ENCODE measurements around the gene AFP. TPM values are rescaled to one million over a fixed set of nuclear protein-coding genes. Genes with fewer than 3 reads are reported as not detected.
"Not testable (repeated sequence)": the region's sequence is repeated elsewhere in the genome, so short reads cannot be mapped to it uniquely, and the experiment has no call there.

The AFP gene
- total RNA-seq, result not detected

GRCh38 chr4:73435984-73436383, at the start of gene AFP:
Gene AFP (plus strand): TSS chr4:73436221. CDS start chr4:73436263, 42 bp downstream.
- no peak within 1 kb of the TSS for H3K4me3 ChIP-seq (ENCODE audit: low read depth, poor library complexity, severe bottlenecking)
- 75 to 81% methylated on average over 1 of the region's 1 CpG for WGBS, 2 donors
- TF ChIP-seq POLR2A (IDR thresholded peaks at IDR 0.05), result no peak
- TF ChIP-seq, protein P1, sequence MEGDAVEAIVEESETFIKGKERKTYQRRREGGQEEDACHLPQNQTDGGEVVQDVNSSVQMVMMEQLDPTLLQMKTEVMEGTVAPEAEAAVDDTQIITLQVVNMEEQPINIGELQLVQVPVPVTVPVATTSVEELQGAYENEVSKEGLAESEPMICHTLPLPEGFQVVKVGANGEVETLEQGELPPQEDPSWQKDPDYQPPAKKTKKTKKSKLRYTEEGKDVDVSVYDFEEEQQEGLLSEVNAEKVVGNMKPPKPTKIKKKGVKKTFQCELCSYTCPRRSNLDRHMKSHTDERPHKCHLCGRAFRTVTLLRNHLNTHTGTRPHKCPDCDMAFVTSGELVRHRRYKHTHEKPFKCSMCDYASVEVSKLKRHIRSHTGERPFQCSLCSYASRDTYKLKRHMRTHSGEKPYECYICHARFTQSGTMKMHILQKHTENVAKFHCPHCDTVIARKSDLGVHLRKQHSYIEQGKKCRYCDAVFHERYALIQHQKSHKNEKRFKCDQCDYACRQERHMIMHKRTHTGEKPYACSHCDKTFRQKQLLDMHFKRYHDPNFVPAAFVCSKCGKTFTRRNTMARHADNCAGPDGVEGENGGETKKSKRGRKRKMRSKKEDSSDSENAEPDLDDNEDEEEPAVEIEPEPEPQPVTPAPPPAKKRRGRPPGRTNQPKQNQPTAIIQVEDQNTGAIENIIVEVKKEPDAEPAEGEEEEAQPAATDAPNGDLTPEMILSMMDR (IDR thresholded peaks at IDR 0.05), result no peak
- intact Hi-C loops (cut with DNase I; ENCODE audit: low total_unique reads), result no loop called here
- no peak for DNase-seq (ENCODE audit: low spot score in 2 of 2)

- no peak overlapping the region for H3K4me3 ChIP-seq (ENCODE audit: low read depth, poor library complexity, severe bottlenecking)
- DNase-seq (ENCODE audit: low spot score in 2 of 2), result no peak
- no peak for TF ChIP-seq POLR2A (IDR thresholded peaks at IDR 0.05)
- TF ChIP-seq, protein P1 (IDR thresholded peaks at IDR 0.05), result no peak
- intact Hi-C loops (cut with DNase I; ENCODE audit: low total_unique reads), result no loop called here
Measured at GRCh38 chr4:73387552-73387951, 48.5 kb upstream of the AFP start.

DNA sequence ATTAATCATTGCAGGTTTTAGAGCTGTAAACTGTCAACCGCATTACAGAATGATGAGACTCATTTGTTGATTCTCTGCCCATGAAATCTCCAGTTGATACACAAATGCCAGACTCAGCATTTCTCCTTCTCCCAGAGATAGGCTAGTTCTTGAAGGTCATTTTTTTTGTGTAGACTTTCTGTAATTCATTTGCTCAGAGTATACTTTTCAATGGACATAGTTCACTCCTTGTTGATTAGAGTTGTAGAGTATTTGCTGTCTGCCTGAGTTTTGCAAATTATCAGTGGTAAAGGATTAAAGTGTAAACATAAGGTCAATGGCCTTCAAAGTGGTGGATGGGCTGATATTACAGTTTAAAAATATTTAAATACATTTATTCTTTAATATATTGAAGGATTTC, 47.1 kb upstream of the AFP start:
- no peak for DNase-seq (ENCODE audit: low spot score in 2 of 2)
- 86 to 92% methylated on average over 1 of the region's 1 CpG for WGBS, 2 donors
- no peak for TF ChIP-seq POLR2A (IDR thresholded peaks at IDR 0.05)
- TF ChIP-seq, protein P1 (IDR thresholded peaks at IDR 0.05), result no peak
- H3K4me3 ChIP-seq (ENCODE audit: low read depth, poor library complexity, severe bottlenecking), result no peak overlapping the region
- intact Hi-C loops (cut with DNase I; ENCODE audit: low total_unique reads), result no loop called here

DNA sequence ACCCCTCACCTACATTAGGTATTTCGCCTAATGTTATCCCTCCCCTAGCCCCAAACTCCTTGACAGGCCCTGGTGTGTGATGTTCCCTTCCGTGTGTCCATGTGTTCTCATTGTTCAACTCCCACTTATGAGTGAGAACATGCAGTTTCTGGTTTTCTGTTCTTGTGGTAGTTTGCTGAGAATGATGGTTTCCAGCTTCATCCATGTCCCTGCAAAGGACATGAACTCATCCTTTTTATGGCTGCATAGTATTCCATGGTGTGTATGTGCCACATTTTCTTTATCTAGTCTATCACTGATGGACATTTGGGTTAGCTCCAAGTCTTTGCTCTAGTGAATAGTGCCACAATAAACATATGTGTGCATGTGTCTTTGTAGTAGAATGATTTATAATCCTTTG, 46.4 kb upstream of the AFP start:
- 90 to 92% methylated on average over 2 of the region's 2 CpGs for WGBS, 2 donors
- DNase-seq (ENCODE audit: low spot score in 2 of 2); H3K4me3 ChIP-seq (ENCODE audit: low read depth, poor library complexity, severe bottlenecking); intact Hi-C loops (cut with DNase I; ENCODE audit: low total_unique reads): not testable (repeated sequence)

- H3K4me3 ChIP-seq (ENCODE audit: low read depth, poor library complexity, severe bottlenecking), result no peak overlapping the region
- DNase-seq (ENCODE audit: low spot score in 2 of 2), result no peak
- intact Hi-C loops (cut with DNase I; ENCODE audit: low total_unique reads), result no loop called here
- TF ChIP-seq POLR2A (IDR thresholded peaks at IDR 0.05), result no peak
- TF ChIP-seq, protein P1 (IDR thresholded peaks at IDR 0.05), result no peak
Measured at GRCh38 chr4:73391774-73392173, 44.2 kb upstream of the AFP start.

DNA sequence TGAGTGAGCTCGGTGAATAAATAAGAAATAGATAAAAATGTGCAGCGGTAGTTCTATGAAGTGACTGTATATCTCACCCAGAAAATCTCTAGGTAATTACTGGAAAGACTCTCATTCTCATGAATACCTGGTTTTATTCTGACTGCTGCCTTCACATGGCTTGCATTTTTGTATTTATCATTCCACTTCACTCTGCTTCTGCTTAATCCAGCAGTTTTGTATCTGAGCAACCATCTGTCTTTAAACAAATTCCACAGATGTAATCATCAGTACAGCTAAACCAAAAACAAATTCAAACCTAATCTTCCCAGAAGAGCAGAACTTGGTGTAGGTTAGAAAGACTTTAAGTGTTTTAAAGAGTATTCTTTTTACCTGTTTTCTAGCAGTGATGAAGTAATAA, 43.1 kb upstream of the AFP start:
- intact Hi-C loops (cut with DNase I; ENCODE audit: low total_unique reads), result no loop called here
- WGBS, 2 donors, result 82 to 87% methylated on average over 2 of the region's 2 CpGs
- no peak for DNase-seq (ENCODE audit: low spot score in 2 of 2)
- no peak overlapping the region for H3K4me3 ChIP-seq (ENCODE audit: low read depth, poor library complexity, severe bottlenecking)
- TF ChIP-seq, protein P1 (IDR thresholded peaks at IDR 0.05), result no peak
- no peak for TF ChIP-seq POLR2A (IDR thresholded peaks at IDR 0.05)
